ENCODE measurements around the gene TAMALIN. TPM values are rescaled to one million over a fixed set of nuclear protein-coding genes. Genes with fewer than 3 reads are reported as not detected.

The TAMALIN gene
- total and polyA plus RNA-seq, 2 of the 4 experiments (the other 2 are of a cell fraction): 2.7 to 5.3 TPM

DNA sequence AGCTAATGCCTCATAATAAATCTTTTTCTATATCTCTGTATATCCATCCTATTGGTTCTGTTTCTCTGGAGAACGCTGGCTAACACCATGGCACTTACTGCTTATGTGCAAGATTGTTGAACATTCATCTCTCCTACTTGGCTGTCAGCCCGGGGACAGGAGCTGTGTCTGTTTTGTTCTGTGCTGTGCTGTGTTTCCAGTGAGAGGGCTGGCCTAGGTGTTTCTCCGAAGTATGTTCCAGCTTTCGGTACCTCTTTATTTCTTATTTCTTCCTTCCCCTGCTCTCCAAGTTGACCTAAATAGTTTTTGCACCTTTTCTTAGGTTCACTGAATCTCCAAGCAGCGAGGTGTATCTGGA is 25.7 kb downstream of the TAMALIN start:
- Histone ChIP-seq H2BK20ac (ENCODE audit: low read depth, low read length) (0 out of 2 replicates have a peak overlapping the region, but pooled peaks have one; percentile 12), H3K4me3 (ENCODE audit: insufficient read depth, low read depth, low read length) (peak overlapping the region; percentile 20; the same call in 1 of the 2 replicates), H2BK15ac (ENCODE audit: low read depth, low read length) (no peak overlapping the region), H4K5ac (ENCODE audit: low read depth, low read length) (no peak overlapping the region), H2BK5ac (ENCODE audit: low read depth, low read length, poor library complexity, severe bottlenecking) (peak overlapping the region; percentile 11), H3K14ac (replicated peaks; ENCODE audit: low read depth, low read length) (peak overlapping the region; percentile 29; the same call in 1 of the 2 replicates), H3K27me3 (ENCODE audit: control insufficient read depth, insufficient read depth, low read length) (no peaks in the 10 kb centered on the region), H4K8ac (ENCODE audit: low read depth in 2 of 2, low read length in 2 of 2) (peak overlapping the region in 1 of 2 experiments; percentile 42; a peak in 1 of 4 replicates), H2AK5ac (ENCODE audit: low read depth, low read length) (0 out of 2 replicates have a peak overlapping the region, but pooled peaks have one; percentile 3), H3K4me2 (ENCODE audit: low read depth, low read length) (peak overlapping the region; percentile 79), H4K91ac (ENCODE audit: insufficient read depth, low read depth, low read length) (no peak overlapping the region), H3K4ac (ENCODE audit: low read depth, low read length) (peak overlapping the region; percentile 19; the same call in 1 of the 2 replicates), H4K20me1 (ENCODE audit: insufficient read depth, low read length) (no peaks in the 10 kb centered on the region), H2AK9ac (replicated peaks; ENCODE audit: low read depth, low read length, poor library complexity) (peak overlapping the region; percentile 17), H3K9me3 (ENCODE audit: control insufficient read depth, insufficient read depth, low read length) (no peaks in the 10 kb centered on the region), H2BK120ac (ENCODE audit: low read depth, low read length) (no peak overlapping the region), H3K23ac (ENCODE audit: low read depth, low read length) (no peak overlapping the region; the same call in 1 of the 2 replicates), H2AFZ (replicated peaks; ENCODE audit: low read length, poor library complexity) (peak overlapping the region; percentile 93), H3K9me1 (ENCODE audit: insufficient read depth, low read length) (peaks cover 2% of the 10 kb centered on the region), H3K18ac (ENCODE audit: low read depth, low read length) (no peak overlapping the region; the same call in 1 of the 2 replicates), H3K36me3 (ENCODE audit: control insufficient read depth, insufficient read depth, low read length) (no peaks in the 10 kb centered on the region), H3K56ac (ENCODE audit: extremely low read depth, insufficient read depth, low read length) (no peak overlapping the region), H3K9ac (ENCODE audit: low read depth, low read length) (peak overlapping the region; percentile 2; the same call in 1 of the 2 replicates), H3K79me1 (ENCODE audit: low read depth in 1 of 2, low read length in 2 of 2) (peaks cover 0 to 11% of the 10 kb centered on the region in 2 experiments; a peak in 2 of 4 replicates), H3K4me1 (ENCODE audit: control insufficient read depth, insufficient read depth, low read length) (peaks cover 8% of the 10 kb centered on the region), H3K27ac (ENCODE audit: insufficient read depth, low read length) (0 out of 2 replicates have a peak overlapping the region, but pooled peaks have one; percentile 25)
- ATAC-seq (ENCODE audit: low read depth) (peak; percentile 44), DNase-seq (peak; percentile 80)
- intact Hi-C loops (cut with micrococcal nuclease): loop anchor here (2.0 kb wide), 2 partner anchors 38 to 50 kb away; no protein-coding TSS in a partner anchor
- TSS peak; percentile 95 for BruUV-seq (replicated peaks)
- ChIA-PET POLR2A (ENCODE audit: unreplicated experiment) (interaction anchor here (0.9 to 1.2 kb wide), 4 partner anchors 14 to 32 kb away, joined by 3 to 5 read pairs (median 3); partner anchors contain the start of gene NR4A1), CTCF (interaction anchor here (1.0 to 1.6 kb wide), 5 partner anchors 9 to 50 kb away, joined by 4 to 9 read pairs (median 5); partner anchors contain the start of gene NR4A1)
- dilution Hi-C loops (cut with HindIII; ENCODE audit: low sequenced_read_pairs, unreplicated experiment): no loop called here
- in situ Hi-C loops (cut with MboI; ENCODE audit: low sequenced_read_pairs): no loop called here
- TF ChIP-seq SMC3 (IDR thresholded peaks at IDR 0.05; ENCODE audit: low read depth, low read length): no peak
- 0 out of 2 replicates have a peak, but pooled peaks have one; percentile 10 for TF ChIP-seq CEBPB (IDR thresholded peaks at IDR 0.05; ENCODE audit: low read depth, low read length)
- TF ChIP-seq POLR2A (IDR thresholded peaks at IDR 0.05; ENCODE audit: low read depth, low read length): 0 out of 2 replicates have a peak, but pooled peaks have one; percentile 61
- TF ChIP-seq MAFK (IDR thresholded peaks at IDR 0.05; ENCODE audit: low read depth, low read length): no peak
- no CpG with 5 or more reads among the region's 5 CpGs for WGBS, 2 experiments (ENCODE audit: extremely low coverage in 2 of 2, insufficient read length in 1 of 2)
